Measurements from ENCODE around the gene SKIC2. TPM values are rescaled to one million over a fixed set of nuclear protein-coding genes. Genes with fewer than 3 reads are reported as not detected.
"Not testable (repeated sequence)": the region's sequence is repeated elsewhere in the genome, so short reads cannot be mapped to it uniquely, and the experiment has no call there.

The SKIC2 gene
- total RNA-seq, 2 experiments from 2014 or later, result 88.2 to 93.2 TPM

- H3K36me3 Mint-ChIP-seq; H3K27me3 Mint-ChIP-seq; CTCF ChIA-PET; H3K4me1 Mint-ChIP-seq; ATAC-seq; H3K9me3 Mint-ChIP-seq (ENCODE audit: low read depth); H3K4me3 Mint-ChIP-seq; H3K27ac Mint-ChIP-seq: not testable (repeated sequence)
- peak; percentile 32 for DNase-seq
Measured at GRCh38 chr6:32007086-32007485, 48.1 kb downstream of the SKIC2 start.

- H3K36me3 Mint-ChIP-seq; ATAC-seq; H3K4me1 Mint-ChIP-seq; H3K9me3 Mint-ChIP-seq (ENCODE audit: low read depth); CTCF ChIA-PET; H3K4me3 Mint-ChIP-seq; H3K27ac Mint-ChIP-seq; H3K27me3 Mint-ChIP-seq; DNase-seq: not testable (repeated sequence)
Measured at GRCh38 chr6:32008037-32008436, 49.1 kb downstream of the SKIC2 start.

- ATAC-seq; H3K4me3 Mint-ChIP-seq; H3K27ac Mint-ChIP-seq; H3K27me3 Mint-ChIP-seq; H3K9me3 Mint-ChIP-seq (ENCODE audit: low read depth); H3K4me1 Mint-ChIP-seq; H3K36me3 Mint-ChIP-seq; CTCF ChIA-PET: not testable (repeated sequence)
- peak; percentile 22 for DNase-seq
Measured at GRCh38 chr6:32008616-32009015, 49.6 kb downstream of the SKIC2 start.

GRCh38 chr6:32009537-32009936, 50.6 kb downstream of the SKIC2 start:
- H3K27me3 Mint-ChIP-seq; H3K9me3 Mint-ChIP-seq (ENCODE audit: low read depth); H3K4me3 Mint-ChIP-seq; DNase-seq; ATAC-seq; H3K36me3 Mint-ChIP-seq; CTCF ChIA-PET; H3K27ac Mint-ChIP-seq; H3K4me1 Mint-ChIP-seq: not testable (repeated sequence)

- H3K27me3 Mint-ChIP-seq; H3K27ac Mint-ChIP-seq; H3K36me3 Mint-ChIP-seq; H3K4me3 Mint-ChIP-seq; H3K4me1 Mint-ChIP-seq; CTCF ChIA-PET; DNase-seq; H3K9me3 Mint-ChIP-seq (ENCODE audit: low read depth); ATAC-seq: not testable (repeated sequence)
Measured at GRCh38 chr6:32010856-32011530, 52.0 kb downstream of the SKIC2 start.

- H3K4me1 Mint-ChIP-seq; H3K27ac Mint-ChIP-seq; H3K9me3 Mint-ChIP-seq (ENCODE audit: low read depth); CTCF ChIA-PET; DNase-seq; ATAC-seq; H3K27me3 Mint-ChIP-seq; H3K4me3 Mint-ChIP-seq; H3K36me3 Mint-ChIP-seq: not testable (repeated sequence)
Measured at GRCh38 chr6:32012941-32013617, 54.1 kb downstream of the SKIC2 start.

- H3K36me3 Mint-ChIP-seq; H3K4me3 Mint-ChIP-seq; CTCF ChIA-PET; H3K9me3 Mint-ChIP-seq (ENCODE audit: low read depth); H3K27me3 Mint-ChIP-seq; ATAC-seq; H3K4me1 Mint-ChIP-seq; DNase-seq; H3K27ac Mint-ChIP-seq: not testable (repeated sequence)
Measured at GRCh38 chr6:32013738-32014137, 54.8 kb downstream of the SKIC2 start.

GRCh38 chr6:32014547-32014946, 55.6 kb downstream of the SKIC2 start, which contains the start of gene C4B:
Gene C4B (plus strand): TSS chr6:32014795. CDS start chr6:32014846, 51 bp downstream.
- H3K27me3 Mint-ChIP-seq; H3K27ac Mint-ChIP-seq; DNase-seq; H3K4me3 Mint-ChIP-seq; CTCF ChIA-PET; ATAC-seq; H3K9me3 Mint-ChIP-seq (ENCODE audit: low read depth); H3K36me3 Mint-ChIP-seq; H3K4me1 Mint-ChIP-seq: not testable (repeated sequence)

Small RNAs within 50 kb of the gene (microRNA-seq; reads per million reads assigned to microRNA genes)
- not detected for gene MIR1236

Other genes starting within 250 kb of the SKIC2 start
- gene LY6G6D, start 243.8 kb upstream of the SKIC2 start, total RNA-seq, result not detected
- not detected for gene LY6G6C, start 237.4 kb upstream of the SKIC2 start, total RNA-seq
- under 1 TPM; 0.20 to 0.33 TPM for gene MPIG6B, start 235.8 kb upstream of the SKIC2 start, total RNA-seq
- gene DDAH2, start 229.9 kb upstream of the SKIC2 start, total RNA-seq, result 10 to 100 TPM; 13.6 to 23.4 TPM
- gene CLIC1, start 222.6 kb upstream of the SKIC2 start, total RNA-seq, result 100 to 1,000 TPM; 544 to 561 TPM
- gene MSH5, start 219.2 kb upstream of the SKIC2 start, total RNA-seq, result 100 to 1,000 TPM in 1 of 2 experiments, 10 to 100 TPM in 1; 75.6 to 109 TPM
- 10 to 100 TPM; 12.8 to 19.2 TPM for gene SAPCD1, start 196.5 kb upstream of the SKIC2 start, total RNA-seq
- gene VWA7, start 181.8 kb upstream of the SKIC2 start, total RNA-seq, result 1 to 10 TPM; 5.7 to 6.4 TPM
- gene VARS1, start 163.4 kb upstream of the SKIC2 start, total RNA-seq, result 100 to 1,000 TPM; 107 to 140 TPM
- gene LSM2, start 152.2 kb upstream of the SKIC2 start, total RNA-seq, result 100 to 1,000 TPM; 124 to 129 TPM
- gene HSPA1L, start 143.9 kb upstream of the SKIC2 start, total RNA-seq, result 1 to 10 TPM; 2.9 to 3.1 TPM
- 100 to 1,000 TPM; 124 to 137 TPM for gene HSPA1A, start 143.6 kb upstream of the SKIC2 start, total RNA-seq
- gene HSPA1B, start 131.4 kb upstream of the SKIC2 start, total RNA-seq, result 10 to 100 TPM; 64.6 to 71.6 TPM
- gene NEU1, start 96.4 kb upstream of the SKIC2 start, total RNA-seq, result 10 to 100 TPM; 13.0 to 21.5 TPM
- gene SLC44A4, start 80.2 kb upstream of the SKIC2 start, total RNA-seq, result not detected
- 10 to 100 TPM; 78.7 to 79.0 TPM for gene EHMT2, start 61.5 kb upstream of the SKIC2 start, total RNA-seq
- 1 to 10 TPM; 1.5 to 3.3 TPM for gene ZBTB12, start 57.1 kb upstream of the SKIC2 start, total RNA-seq
- under 1 TPM; 0.61 to 0.80 TPM for gene C2, start 31.5 kb upstream of the SKIC2 start, total RNA-seq
- gene CFB, start 13.1 kb upstream of the SKIC2 start, total RNA-seq, result under 1 TPM in 1 of 2 experiments, not detected in 1; 0.12 TPM
- 10 to 100 TPM; 75.7 to 79.7 TPM for gene NELFE, start 204 bp upstream of the SKIC2 start, total RNA-seq
- 10 to 100 TPM; 17.4 to 18.7 TPM for gene DXO, start 13.0 kb downstream of the SKIC2 start, total RNA-seq
- 1 to 10 TPM; 2.3 to 3.4 TPM for gene C4A, start 22.9 kb downstream of the SKIC2 start, total RNA-seq
- gene C4B, start 55.6 kb downstream of the SKIC2 start, total RNA-seq, result 1 to 10 TPM; 3.5 to 5.5 TPM
- gene CYP21A2, start 79.2 kb downstream of the SKIC2 start, total RNA-seq, result under 1 TPM in 1 of 2 experiments, not detected in 1; 0.15 TPM
- gene TNXB, start 150.2 kb downstream of the SKIC2 start, total RNA-seq, result 1 to 10 TPM; 3.1 to 5.5 TPM
- 100 to 1,000 TPM; 119 to 135 TPM for gene ATF6B, start 169.1 kb downstream of the SKIC2 start, total RNA-seq
- 1 to 10 TPM; 7.4 to 7.9 TPM for gene FKBPL, start 171.1 kb downstream of the SKIC2 start, total RNA-seq
- gene PRRT1, start 192.8 kb downstream of the SKIC2 start, total RNA-seq, result under 1 TPM; 0.23 to 0.28 TPM
- gene PPT2, start 195.0 kb downstream of the SKIC2 start, total RNA-seq, result 10 to 100 TPM; 13.9 to 21.9 TPM
- gene EGFL8, start 205.4 kb downstream of the SKIC2 start, total RNA-seq, result 10 to 100 TPM; 11.4 to 13.1 TPM
- gene AGPAT1, start 216.9 kb downstream of the SKIC2 start, total RNA-seq, result 10 to 100 TPM; 37.5 to 38.6 TPM
- gene RNF5, start 219.2 kb downstream of the SKIC2 start, total RNA-seq, result 10 to 100 TPM; 41.0 to 51.9 TPM
- 10 to 100 TPM; 20.7 to 22.0 TPM for gene AGER, start 225.1 kb downstream of the SKIC2 start, total RNA-seq
- gene PBX2, start 231.0 kb downstream of the SKIC2 start, total RNA-seq, result 10 to 100 TPM; 60.0 to 61.6 TPM
- 100 to 1,000 TPM; 171 to 196 TPM for gene GPSM3, start 233.5 kb downstream of the SKIC2 start, total RNA-seq